Endodermal cell (in vitro differentiated cells): Measurements from ENCODE around the gene SFXN1. TPM values are rescaled to one million over a fixed set of nuclear protein-coding genes. Genes with fewer than 3 reads are reported as not detected.

Experiments
- DNase-seq: peaks from one replicate; pipeline ENCODE4 v3.0.0-alpha.2; 2017
- H3K27ac ChIP-seq: 2 replicates; pipeline ENCODE4 v1.5.1; 2013; ENCODE audit warnings: mild to moderate bottlenecking, low read depth, low read length, moderate library complexity
- H3K27me3 ChIP-seq: 2 replicates; pipeline ENCODE4 v1.6.1; 2013; ENCODE audit warnings: mild to moderate bottlenecking, low read length, moderate library complexity; ENCODE audit not compliant: insufficient read depth, control insufficient read depth, poor library complexity, severe bottlenecking
- H3K36me3 ChIP-seq: 2 replicates; pipeline ENCODE4 v1.7.0; 2013; ENCODE audit warnings: mild to moderate bottlenecking, low read length, moderate library complexity; ENCODE audit not compliant: control insufficient read depth, insufficient read depth
- H3K4me1 ChIP-seq: one replicate; pipeline ENCODE4 v1.7.0; 2013; ENCODE audit warnings: low read length; ENCODE audit not compliant: control insufficient read depth, insufficient read depth
- H3K4me3 ChIP-seq: 2 replicates; pipeline ENCODE4 v1.5.1; 2013; ENCODE audit warnings: mild to moderate bottlenecking, low read length, moderate library complexity
- H3K9ac ChIP-seq: 2 replicates; pipeline ENCODE4 v1.6.1; 2013; ENCODE audit warnings: mild to moderate bottlenecking, low read length, moderate library complexity; ENCODE audit not compliant: poor library complexity, severe bottlenecking; ENCODE audit errors: extremely low read depth
- H3K9me3 ChIP-seq: 2 replicates; pipeline ENCODE4 v1.6.1; 2013; ENCODE audit warnings: mild to moderate bottlenecking, low read length, moderate library complexity; ENCODE audit not compliant: control insufficient read depth
- H3K27ac Mint-ChIP-seq: 2 replicates; pipeline ENCODE4 v1.8.0; 2020; ENCODE audit warnings: mixed read lengths
- H3K27me3 Mint-ChIP-seq: 2 replicates; pipeline ENCODE4 v1.8.0; 2021; ENCODE audit warnings: mild to moderate bottlenecking, mixed read lengths; ENCODE audit not compliant: insufficient read depth
- H3K36me3 Mint-ChIP-seq: 2 replicates; pipeline ENCODE4 v1.8.0; 2020; ENCODE audit warnings: low read depth, mixed read lengths
- H3K4me1 Mint-ChIP-seq: 2 replicates; pipeline ENCODE4 v1.8.0; 2020; ENCODE audit warnings: mixed read lengths
- H3K4me3 Mint-ChIP-seq: 2 replicates; pipeline ENCODE4 v1.8.0; 2020; ENCODE audit warnings: mild to moderate bottlenecking, moderate library complexity, mixed read lengths
- H3K9me3 Mint-ChIP-seq: 2 replicates; pipeline ENCODE4 v1.8.0; 2020; ENCODE audit warnings: mild to moderate bottlenecking, mixed read lengths
- CTCF ChIP-seq: fragments of 200-600 bp; sonication (generic); conservative IDR thresholded peaks from 2 replicates; pipeline ENCODE4 v1.5.0; 2021; ENCODE audit warnings: antibody characterized with exemption, mild to moderate bottlenecking
- WGBS, 2 experiments: methylation state at CpG; one replicate each; pipeline versions ENCODE4 v1.1.5 to v1.1.7; 2013; ENCODE audit warnings: missing lambda C conversion rate in 2 of 2, mixed read lengths in 1 of 2; ENCODE audit not compliant: insufficient coverage in 1 of 2, insufficient read length in 1 of 2; 5-methylcytosine and 5-hydroxymethylcytosine counted together
- total RNA-seq, 2 donors: library from RNA; stranded (reverse); fragmentation: NEBNext Ultra II Directional in 1 of 2; extraction: Animal tissue kit (Norgen Biotek cat#: 25700) in 1 of 2; gene quantifications; 2 replicates in 1 of 2; 3 replicates in 1 of 2; pipeline ENCODE4 v1.2.1, GENCODE V29; 2021

SFXN1 gene
- total RNA-seq, 2 donors from 2014 or later: 122 to 154 TPM

DNA sequence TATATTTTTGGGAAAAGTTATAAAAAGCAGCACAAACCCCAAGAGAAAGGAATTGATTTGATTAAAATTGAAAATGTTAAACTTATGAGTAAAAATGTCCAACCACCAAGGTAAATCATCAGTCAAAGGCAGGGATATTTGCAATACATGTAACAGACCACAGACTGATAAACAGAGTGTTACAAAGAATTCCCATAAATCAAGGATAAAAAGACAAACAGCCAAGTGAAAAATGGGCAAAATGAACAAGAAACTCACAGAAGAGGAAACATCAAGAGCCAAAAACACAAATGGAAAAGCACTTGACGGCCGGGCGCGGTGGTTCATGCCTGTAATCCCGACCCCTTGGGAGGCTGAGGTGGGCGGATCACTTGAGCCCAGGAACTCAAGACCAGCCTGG lies 98.2 kb downstream of the SFXN1 start:
- 96 to 97% methylated on average over 6 of the region's 6 CpGs for WGBS, 2 experiments
- no peak overlapping the region for H3K27ac Mint-ChIP-seq

More for the DNA sequence above, 98.2 kb downstream of the SFXN1 start:
- TF ChIP-seq CTCF: no peak
- Histone ChIP-seq H3K9me3 (no peaks in the 10 kb centered on the region), H3K27me3 (no peaks in the 10 kb centered on the region), H3K9ac (no peak overlapping the region), H3K36me3 (no peaks in the 10 kb centered on the region), H3K27ac (no peak overlapping the region), H3K4me3 (no peak overlapping the region), H3K4me1 (peaks cover 4% of the 10 kb centered on the region)
- H3K4me1 Mint-ChIP-seq: peaks cover 7% of the 10 kb centered on the region
- DNase-seq: peak; percentile 22
- H3K4me3 Mint-ChIP-seq: no peak overlapping the region
- no peaks in the 10 kb centered on the region for H3K36me3 Mint-ChIP-seq
- H3K27me3 Mint-ChIP-seq: peaks cover 25% of the 10 kb centered on the region
- H3K9me3 Mint-ChIP-seq: no peaks in the 10 kb centered on the region

Other genes starting within 250 kb of the SFXN1 start
- under 1 TPM; 0.53 to 0.59 TPM for gene DRD1, start 34.4 kb upstream of the SFXN1 start, total RNA-seq
- gene HRH2, start 179.5 kb downstream of the SFXN1 start, total RNA-seq: 1 to 10 TPM; 2.1 to 3.3 TPM